Ishikawa (cell line): Measurements from ENCODE around the gene COG4.

Source experiments
- CEBPB ChIP-seq: IDR thresholded peaks from 2 replicates; pipeline ENCODE4 v1.6.1; 2012
- CREB1 ChIP-seq: IDR thresholded peaks from 2 replicates; pipeline ENCODE4 v1.6.1; 2012; ENCODE audit warnings: low read depth
- EGR1 ChIP-seq: IDR thresholded peaks from 2 replicates; pipeline ENCODE4 v1.6.1; 2012
- EP300 ChIP-seq: IDR thresholded peaks from 2 replicates; pipeline ENCODE4 v1.6.1; 2012; ENCODE audit warnings: borderline replicate concordance
- FOXM1 ChIP-seq: IDR thresholded peaks from 2 replicates; pipeline ENCODE4 v1.6.1; 2012; ENCODE audit warnings: low read depth, borderline replicate concordance
- MAX ChIP-seq: IDR thresholded peaks from 2 replicates; pipeline ENCODE4 v1.6.1; 2012
- NFIC ChIP-seq: IDR thresholded peaks from 2 replicates; pipeline ENCODE4 v1.6.1; 2012
- RAD21 ChIP-seq: IDR thresholded peaks from 2 replicates; pipeline ENCODE4 v1.6.1; 2012; ENCODE audit warnings: low read depth
- REST ChIP-seq: IDR thresholded peaks from 2 replicates; pipeline ENCODE4 v1.6.1; 2012; ENCODE audit warnings: low read depth, mild to moderate bottlenecking
- TAF1 ChIP-seq: IDR thresholded peaks from 2 replicates; pipeline ENCODE4 v1.6.1; 2012; ENCODE audit warnings: low read depth, mild to moderate bottlenecking
- TCF12 ChIP-seq: IDR thresholded peaks from 2 replicates; pipeline ENCODE4 v1.6.1; 2012; ENCODE audit warnings: low read depth
- TEAD4 ChIP-seq: IDR thresholded peaks from 2 replicates; pipeline ENCODE4 v1.6.1; 2012
- USF1 ChIP-seq: IDR thresholded peaks from 2 replicates; pipeline ENCODE4 v1.6.1; 2012
- YY1 ChIP-seq: IDR thresholded peaks from 2 replicates; pipeline ENCODE4 v1.6.1; 2012; ENCODE audit warnings: low read depth
- ZBTB7A ChIP-seq: IDR thresholded peaks from 2 replicates; pipeline ENCODE4 v1.6.1; 2012; ENCODE audit warnings: low read depth

Gene COG4

GRCh38 chr16:70569752-70570151 is 46.4 kb upstream of the COG4 start:
- TF ChIP-seq USF1 (no peak), EP300 (no peak), MAX (no peak), RAD21 (no peak), TCF12 (no peak)

- no peak for TF ChIP-seq YY1
- TF ChIP-seq TCF12: no peak
- no peak for TF ChIP-seq TAF1
- TF ChIP-seq RAD21: no peak
- TF ChIP-seq EP300: no peak
- TF ChIP-seq EGR1: no peak
- TF ChIP-seq ZBTB7A: no peak
- no peak for TF ChIP-seq NFIC
- TF ChIP-seq REST: no peak
- TF ChIP-seq CREB1: no peak
- TF ChIP-seq USF1: no peak
- no peak for TF ChIP-seq FOXM1
- TF ChIP-seq MAX: no peak
- no peak for TF ChIP-seq CEBPB
- no peak for TF ChIP-seq TEAD4
Measured at GRCh38 chr16:70568601-70569237, 45.4 kb upstream of the COG4 start.

GRCh38 chr16:70565053-70565452 is 41.7 kb upstream of the COG4 start:
- TF ChIP-seq EGR1 (no peak), TEAD4 (no peak), RAD21 (no peak), MAX (no peak), NFIC (no peak), TAF1 (no peak), TCF12 (no peak), FOXM1 (no peak), CEBPB (no peak), YY1 (no peak), EP300 (no peak), REST (no peak)

- TF ChIP-seq REST: no peak
Measured at GRCh38 chr16:70563636-70564035, 40.3 kb upstream of the COG4 start.

GRCh38 chr16:70561623-70562022 is 38.3 kb upstream of the COG4 start:
- TF ChIP-seq CREB1 (no peak), NFIC (peak; percentile 46; the same call in 1 of the 2 replicates), YY1 (0 out of 2 replicates have a peak, but pooled peaks have one; percentile 28), EP300 (no peak; the same call in 1 of the 2 replicates), EGR1 (no peak), CEBPB (peak; percentile 73), MAX (peak; percentile 55; the same call in 1 of the 2 replicates)
